Glomerular visceral epithelial cell (primary cell): ENCODE measurements around the gene BAIAP2L1.

Experiments used
- DNase-seq: peaks from one replicate; pipeline ENCODE4 v3.0.0-alpha.2; 2016; ENCODE audit errors: extremely low spot score

BAIAP2L1 gene

GRCh38 chr7:98294798-98295382 is 106.0 kb downstream of the BAIAP2L1 start:
- peak; percentile 61 for DNase-seq

- DNase-seq: no peak
Observed at GRCh38 chr7:98294326-98294725, 106.6 kb downstream of the BAIAP2L1 start.

- no peak for DNase-seq
Observed at GRCh38 chr7:98293746-98294145, 107.1 kb downstream of the BAIAP2L1 start.

GRCh38 chr7:98293265-98293664 is 107.6 kb downstream of the BAIAP2L1 start:
- no peak for DNase-seq

GRCh38 chr7:98291717-98292116 is 109.2 kb downstream of the BAIAP2L1 start:
- DNase-seq: no peak

GRCh38 chr7:98289333-98289875 is 111.5 kb downstream of the BAIAP2L1 start:
- DNase-seq: no peak

GRCh38 chr7:98288064-98288823 is 112.6 kb downstream of the BAIAP2L1 start:
- no peak for DNase-seq

- DNase-seq: no peak
Observed at GRCh38 chr7:98287486-98287959, 113.4 kb downstream of the BAIAP2L1 start.

- no peak for DNase-seq
Observed at GRCh38 chr7:98286701-98287485, 114.0 kb downstream of the BAIAP2L1 start.

- peak; percentile 35 for DNase-seq
Observed at GRCh38 chr7:98286093-98286539, 114.8 kb downstream of the BAIAP2L1 start.

GRCh38 chr7:98285157-98286092 is 115.5 kb downstream of the BAIAP2L1 start:
- no peak for DNase-seq

GRCh38 chr7:98284335-98285036 is 116.4 kb downstream of the BAIAP2L1 start:
- DNase-seq: peak; percentile 89

GRCh38 chr7:98283887-98284222 is 117.0 kb downstream of the BAIAP2L1 start:
- no peak for DNase-seq

- peak; percentile 38 for DNase-seq
Observed at GRCh38 chr7:98283127-98283886, 117.6 kb downstream of the BAIAP2L1 start.

- DNase-seq: no peak
Observed at GRCh38 chr7:98282703-98283102, 118.2 kb downstream of the BAIAP2L1 start.

GRCh38 chr7:98281757-98282606 is 118.9 kb downstream of the BAIAP2L1 start:
- no peak for DNase-seq

- DNase-seq: peak; percentile 95
Observed at GRCh38 chr7:98280791-98281756, 119.8 kb downstream of the BAIAP2L1 start, which contains the start of gene BRI3. TSS of gene BRI3 (plus strand) at chr7:98281686. CDS start at chr7:98281796, 110 bp downstream.
